HT1080 (cell line): ENCODE results near the gene FSIP1. TPM values are rescaled to one million over a fixed set of nuclear protein-coding genes. Genes with fewer than 3 reads are reported as not detected.

Experiments
- DNase-seq: peaks from one replicate; pipeline ENCODE4 v3.0.0-alpha.2; 2015; ENCODE audit warnings: low read depth
- total RNA-seq: library from RNA; depleted of rRNA; stranded (reverse); fragments of >200 nt; shearing (Covaris generic); gene quantifications from 2 replicates; pipeline ENCODE4 v1.2.3, GENCODE V29; 2014

The FSIP1 gene
- total RNA-seq, 1 experiment from 2014 or later = 0.93 TPM

DNA sequence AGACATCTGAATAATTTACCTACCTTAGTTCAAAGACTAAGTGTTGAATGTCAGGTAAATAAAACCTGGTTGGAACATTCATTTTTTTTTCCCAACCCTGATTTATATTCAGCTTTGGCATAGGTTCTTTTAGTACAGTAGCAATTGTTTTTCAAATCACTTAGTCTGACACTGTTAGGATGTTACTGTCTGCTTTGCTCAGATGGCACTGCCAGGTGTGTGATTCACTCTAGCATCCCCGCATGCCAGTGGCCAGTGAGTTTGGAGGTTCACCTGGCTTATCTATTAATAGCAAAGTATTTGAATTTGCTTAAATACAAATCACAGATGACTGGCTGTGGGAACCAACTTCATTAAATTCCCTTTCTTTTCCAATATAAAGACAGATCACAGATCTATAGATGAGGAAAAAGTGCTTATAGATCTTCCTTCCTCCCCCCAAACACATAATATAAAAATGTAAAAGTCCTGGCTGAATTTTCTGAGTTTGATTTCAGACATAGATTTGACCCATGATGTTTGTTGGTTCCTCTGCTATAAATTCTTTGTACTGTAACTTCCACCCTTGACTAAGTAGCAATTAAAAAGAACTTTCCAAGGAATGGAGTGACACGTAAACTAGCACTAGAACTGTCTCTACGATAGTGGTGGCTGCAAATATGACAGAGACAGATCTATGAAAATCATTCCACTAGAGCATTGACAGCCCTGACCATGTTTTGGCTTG lies 197.8 kb downstream of the FSIP1 start:
- DNase-seq = no peak

DNA sequence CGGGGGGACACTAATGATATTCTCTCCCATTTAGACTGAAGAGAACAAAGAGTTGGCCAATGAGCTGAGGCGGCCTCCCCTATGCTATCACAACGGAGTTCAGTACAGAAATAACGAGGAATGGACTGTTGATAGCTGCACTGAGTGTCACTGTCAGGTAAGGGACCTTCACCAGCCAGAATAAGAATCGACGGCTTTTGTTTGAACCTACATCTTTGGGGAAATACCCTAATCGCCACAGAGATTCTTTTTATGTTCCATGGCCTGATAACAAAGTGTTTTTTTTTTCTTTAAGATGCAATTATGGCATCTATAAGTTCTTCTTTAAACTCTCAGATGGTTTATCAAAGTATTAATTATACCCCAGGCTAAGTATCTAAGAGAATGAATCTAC lies 198.4 kb downstream of the FSIP1 start:
- DNase-seq = no peak

DNA sequence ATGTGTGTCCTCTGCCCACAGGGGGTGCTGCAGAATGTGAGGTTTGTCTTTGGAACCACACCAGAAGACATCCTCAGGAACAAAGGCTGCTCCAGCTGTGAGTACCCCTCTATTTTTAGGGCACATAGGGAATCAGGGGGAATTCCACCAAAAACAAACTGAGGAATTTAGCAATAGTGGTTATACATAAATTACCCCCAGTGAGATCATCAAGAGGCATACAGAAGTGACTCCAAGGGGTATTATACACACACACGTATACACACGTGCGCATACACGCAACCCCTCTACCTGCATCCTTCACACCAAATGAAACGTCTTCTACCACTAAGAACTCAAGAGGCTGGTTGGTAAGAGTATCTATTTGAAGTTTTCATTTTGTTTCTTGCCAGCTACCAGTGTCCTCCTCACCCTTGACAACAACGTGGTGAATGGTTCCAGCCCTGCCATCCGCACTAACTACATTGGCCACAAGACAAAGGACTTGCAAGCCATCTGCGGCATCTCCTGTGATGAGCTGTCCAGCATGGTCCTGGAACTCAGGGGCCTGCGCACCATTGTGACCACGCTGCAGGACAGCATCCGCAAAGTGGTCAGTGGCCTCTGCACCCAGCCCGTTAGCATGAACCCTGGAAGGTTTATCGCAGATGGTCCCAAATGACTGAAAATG lies 198.9 kb downstream of the FSIP1 start:
- DNase-seq = no peak

DNA sequence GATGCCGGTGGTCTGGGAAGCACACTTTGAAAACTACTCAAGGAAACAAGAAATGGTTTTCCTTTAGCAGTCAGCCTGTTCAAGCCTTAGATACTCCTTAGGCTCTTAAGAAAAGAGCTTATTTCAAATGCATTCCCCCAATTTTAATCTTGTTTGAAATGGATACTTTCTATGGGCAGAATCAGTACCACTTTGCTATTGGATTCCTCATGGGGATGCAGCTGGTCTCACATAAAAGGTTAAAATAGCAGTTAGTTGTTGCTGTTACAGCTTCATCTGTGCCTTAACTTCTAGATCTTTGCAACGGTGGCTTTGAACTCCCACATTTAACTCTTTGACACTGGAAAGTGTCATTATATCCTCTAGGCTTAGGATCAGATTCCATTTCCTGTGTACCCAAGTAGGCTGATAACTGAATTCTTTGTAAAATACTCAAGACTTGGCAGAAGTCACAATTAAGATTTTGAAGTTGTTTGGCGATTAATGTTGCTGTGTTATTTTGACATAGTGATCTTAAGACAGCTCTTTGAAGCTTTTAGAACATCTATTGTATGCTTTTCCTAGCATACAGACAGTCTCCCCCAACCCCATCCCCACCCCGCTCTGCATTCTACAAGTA lies 199.6 kb downstream of the FSIP1 start:
- DNase-seq = no peak

DNA sequence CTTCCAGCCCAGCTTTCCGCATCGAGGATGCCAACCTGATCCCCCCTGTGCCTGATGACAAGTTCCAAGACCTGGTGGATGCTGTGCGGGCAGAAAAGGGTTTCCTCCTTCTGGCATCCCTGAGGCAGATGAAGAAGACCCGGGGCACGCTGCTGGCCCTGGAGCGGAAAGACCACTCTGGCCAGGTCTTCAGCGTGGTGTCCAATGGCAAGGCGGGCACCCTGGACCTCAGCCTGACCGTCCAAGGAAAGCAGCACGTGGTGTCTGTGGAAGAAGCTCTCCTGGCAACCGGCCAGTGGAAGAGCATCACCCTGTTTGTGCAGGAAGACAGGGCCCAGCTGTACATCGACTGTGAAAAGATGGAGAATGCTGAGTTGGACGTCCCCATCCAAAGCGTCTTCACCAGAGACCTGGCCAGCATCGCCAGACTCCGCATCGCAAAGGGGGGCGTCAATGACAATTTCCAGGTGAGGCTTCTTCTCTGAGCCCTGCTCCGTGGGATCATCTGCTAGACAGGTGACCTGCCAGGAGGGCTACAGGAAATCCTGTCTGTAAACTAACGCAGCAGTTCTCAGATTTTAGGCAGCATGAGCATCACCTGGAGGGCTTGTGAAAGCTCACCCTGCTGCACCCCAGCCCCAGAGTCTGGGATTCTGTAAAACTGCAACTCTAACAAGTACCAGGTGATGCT lies 200.2 kb downstream of the FSIP1 start:
- DNase-seq = no peak

DNA sequence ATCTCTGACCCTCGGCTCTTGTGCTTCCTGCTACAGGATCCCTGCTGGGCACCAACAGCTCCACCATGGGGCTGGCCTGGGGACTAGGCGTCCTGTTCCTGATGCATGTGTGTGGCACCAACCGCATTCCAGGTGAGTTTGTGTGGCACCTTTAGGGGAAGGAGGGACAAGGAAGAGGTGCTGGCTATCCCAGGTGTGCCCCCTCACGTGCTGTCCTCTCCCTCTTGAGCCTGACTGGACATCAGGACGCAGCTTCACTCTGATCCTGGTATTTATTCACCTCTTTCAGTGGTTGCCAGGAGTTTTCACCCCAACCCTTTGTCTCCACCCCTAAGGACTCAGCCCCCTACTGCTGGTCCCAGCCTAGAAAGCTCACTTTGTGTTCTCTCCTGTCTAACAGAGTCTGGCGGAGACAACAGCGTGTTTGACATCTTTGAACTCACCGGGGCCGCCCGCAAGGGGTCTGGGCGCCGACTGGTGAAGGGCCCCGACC lies 200.8 kb downstream of the FSIP1 start:
- peak; percentile 52 for DNase-seq

DNA sequence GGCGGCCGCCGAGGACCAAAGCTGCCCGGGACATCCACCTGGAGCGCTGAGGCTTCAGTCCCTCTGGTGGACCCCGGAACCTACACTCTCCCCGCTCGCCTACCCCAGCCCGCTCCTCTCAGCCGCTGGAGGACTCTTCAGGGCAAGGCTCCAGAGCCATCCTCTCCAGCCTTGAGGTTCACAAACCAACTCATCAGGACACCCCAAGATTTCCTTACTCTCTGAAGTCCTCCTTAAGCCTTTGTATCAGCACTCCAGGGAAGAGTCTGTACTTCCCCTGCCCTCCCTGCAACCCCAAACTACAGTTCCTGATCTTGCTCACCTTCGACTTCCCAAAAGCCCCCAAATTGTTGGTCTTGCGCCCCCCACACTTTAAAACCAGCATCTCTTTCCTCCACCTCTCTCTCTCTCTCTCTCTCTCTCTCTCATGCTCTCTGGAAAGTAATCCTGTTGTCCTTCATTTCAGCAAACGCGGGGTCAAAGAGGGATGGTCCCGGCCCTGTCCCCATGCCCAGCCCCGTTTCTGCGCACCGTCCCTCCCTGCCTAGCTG lies 201.3 kb downstream of the FSIP1 start:
- no peak for DNase-seq

DNA sequence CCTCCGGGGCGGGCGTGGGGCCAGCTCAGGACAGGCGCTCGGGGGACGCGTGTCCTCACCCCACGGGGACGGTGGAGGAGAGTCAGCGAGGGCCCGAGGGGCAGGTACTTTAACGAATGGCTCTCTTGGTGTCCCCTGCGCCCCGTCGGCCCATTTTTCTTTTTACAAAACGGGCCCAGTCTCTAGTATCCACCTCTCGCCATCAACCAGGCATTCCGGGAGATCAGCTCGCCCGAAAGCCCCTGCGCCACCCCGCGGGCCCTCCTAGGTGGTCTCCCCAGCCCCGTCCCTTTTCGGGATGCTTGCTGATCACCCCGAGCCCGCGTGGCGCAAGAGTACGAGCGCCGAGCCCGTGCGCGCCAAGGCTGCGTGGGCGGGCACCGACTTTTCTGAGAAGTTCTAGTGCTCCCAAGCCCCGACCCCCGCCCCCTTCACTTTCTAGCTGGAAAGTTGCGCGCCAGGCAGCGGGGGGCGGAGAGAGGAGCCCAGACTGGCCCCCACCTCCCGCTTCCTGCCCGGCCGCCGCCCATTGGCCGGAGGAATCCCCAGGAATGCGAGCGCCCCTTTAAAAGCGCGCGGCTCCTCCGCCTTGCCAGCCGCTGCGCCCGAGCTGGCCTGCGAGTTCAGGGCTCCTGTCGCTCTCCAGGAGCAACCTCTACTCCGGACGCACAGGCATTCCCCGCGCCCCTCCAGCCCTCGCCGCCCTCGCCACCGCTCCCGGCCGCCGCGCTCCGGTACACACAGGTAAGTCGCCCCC lies 202.0 kb downstream of the FSIP1 start, which contains the start of gene THBS1:
Gene THBS1, plus strand, starts transcription at position 595 of the 757 bp plus-strand sequence. CDS start 779 bp downstream, outside the sequence.
- peak; percentile 91 for DNase-seq

DNA sequence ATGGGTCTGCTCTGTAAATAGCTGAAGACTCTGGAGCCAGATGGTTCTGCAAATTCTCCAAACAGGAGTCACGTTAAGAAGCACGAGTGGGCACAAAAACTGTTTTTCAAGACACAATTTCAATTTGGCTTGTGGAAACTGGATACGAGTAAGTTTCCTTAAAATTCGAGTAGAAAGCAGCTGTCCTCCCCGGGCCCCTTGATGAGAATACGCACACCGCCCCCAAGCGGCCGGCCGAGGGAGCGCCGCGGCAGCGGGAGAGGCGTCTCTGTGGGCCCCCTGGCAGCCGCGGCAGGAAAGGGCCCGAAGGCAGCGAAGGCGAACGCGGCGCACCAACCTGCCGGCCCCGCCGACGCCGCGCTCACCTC lies 202.5 kb downstream of the FSIP1 start:
- DNase-seq = peak; percentile 89

DNA sequence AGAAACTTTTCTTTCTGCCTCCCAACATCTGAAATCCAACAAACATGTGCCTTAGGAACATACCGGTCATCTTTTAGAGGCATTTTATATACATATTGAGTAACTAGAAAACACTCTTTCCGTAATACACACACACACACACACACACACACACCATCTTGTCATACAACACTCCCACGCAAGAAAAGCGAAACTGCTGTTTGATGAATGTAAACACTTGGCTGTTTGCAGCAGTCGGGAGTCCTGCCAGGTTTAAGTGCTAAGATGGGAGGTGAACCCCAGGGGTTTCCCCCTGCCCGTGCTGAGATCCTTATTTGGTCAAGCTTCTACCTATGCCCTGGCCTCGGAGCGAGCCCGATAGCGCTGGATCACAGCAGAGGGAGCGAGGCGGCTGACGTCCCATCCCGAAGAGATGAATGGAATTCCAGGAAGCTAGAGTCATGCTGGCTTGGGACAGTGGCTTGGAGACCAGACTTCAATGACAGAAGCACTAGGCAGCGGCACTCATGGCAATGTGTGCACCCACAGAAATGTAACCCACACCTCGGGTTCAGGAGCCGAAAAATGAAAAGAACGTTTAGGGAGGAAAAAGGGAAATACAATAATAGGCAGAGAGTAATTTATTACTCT lies 203.0 kb downstream of the FSIP1 start:
- peak; percentile 70 for DNase-seq

DNA sequence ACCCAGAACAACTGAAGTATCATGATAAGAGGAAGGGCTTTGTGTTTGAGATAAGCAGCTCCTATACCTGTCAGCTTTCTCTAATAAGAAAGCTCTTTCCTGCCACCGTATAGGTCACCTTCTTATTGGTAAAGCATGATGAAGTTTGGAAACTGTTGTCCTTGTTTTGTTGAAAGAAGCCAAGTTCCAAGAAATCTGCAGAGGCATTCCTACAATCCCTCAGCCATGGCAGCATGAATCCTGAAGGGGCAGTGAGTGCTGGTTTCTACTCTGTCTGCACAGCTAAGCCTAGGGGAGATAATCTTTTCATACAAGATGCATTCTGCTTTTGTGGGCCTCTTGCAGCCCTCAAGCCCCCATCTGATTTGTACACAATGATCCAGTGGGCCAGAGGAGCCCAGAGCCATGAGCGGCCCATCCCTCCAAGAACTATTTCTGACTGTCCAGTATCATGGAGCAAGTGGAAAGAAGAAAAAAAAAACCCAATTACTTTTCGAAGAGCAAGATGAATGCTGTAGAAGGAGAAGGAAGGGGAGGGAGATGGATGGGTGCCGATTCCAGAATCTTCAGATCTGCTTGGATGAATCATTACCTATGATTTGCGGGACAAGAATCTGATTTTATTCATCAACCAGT lies 203.7 kb downstream of the FSIP1 start:
- no peak for DNase-seq

DNA sequence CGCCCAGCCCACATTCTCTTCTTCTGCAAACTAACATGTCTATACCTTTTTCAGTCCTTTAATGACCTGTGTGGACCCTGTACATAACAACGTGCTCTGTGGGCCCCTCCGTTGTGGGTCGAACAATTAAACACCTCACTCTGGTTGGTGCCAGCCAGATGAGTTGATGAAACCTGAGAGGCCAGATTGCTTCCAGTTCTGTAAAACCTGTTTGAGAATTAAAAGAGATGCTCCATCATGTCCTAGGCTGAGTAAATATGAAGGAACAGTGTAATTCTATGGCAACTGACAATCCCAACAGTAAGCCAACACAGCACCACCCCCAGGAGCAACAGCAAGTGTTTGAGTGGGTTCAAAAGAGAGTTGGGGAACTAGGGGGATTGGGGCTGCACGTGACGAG lies 207.5 kb downstream of the FSIP1 start:
- no peak for DNase-seq

DNA sequence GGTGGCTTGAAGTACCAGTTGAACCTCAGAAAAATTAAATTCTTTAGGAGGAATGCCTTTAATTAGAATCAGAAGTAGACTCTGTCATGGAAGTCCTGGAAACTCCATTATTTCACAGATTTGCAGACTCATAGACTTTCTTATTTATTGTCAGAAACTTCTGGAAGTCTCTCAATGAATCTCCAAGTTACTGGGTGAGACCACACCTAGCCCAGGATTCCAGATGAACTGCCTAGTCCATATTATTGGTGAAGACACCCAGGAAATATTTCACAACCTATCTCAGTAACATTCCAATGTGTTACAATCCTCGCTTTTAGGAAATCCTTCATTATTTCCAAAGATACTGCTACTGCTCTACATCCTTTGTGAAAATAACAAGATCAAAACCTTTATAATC lies 208.2 kb downstream of the FSIP1 start:
- no peak for DNase-seq

DNA sequence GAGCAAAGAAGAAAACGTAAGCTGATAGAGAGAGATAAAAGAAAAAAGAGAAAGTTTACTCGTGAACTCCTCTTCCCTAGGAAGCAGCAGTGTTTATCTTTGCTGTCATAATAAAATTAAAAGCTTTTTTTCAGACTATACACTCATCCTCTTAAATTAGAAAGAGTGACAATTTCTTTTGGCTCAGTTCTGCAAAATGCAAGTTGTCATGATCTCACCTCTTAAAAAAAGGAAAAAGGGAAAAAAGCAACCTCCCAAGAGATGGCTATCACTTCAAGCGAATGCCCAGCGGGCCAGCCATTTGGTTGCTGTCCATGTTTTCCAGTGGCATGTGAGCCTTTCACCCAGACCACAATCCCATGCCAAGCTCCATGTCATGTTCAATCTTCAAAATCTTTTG lies 208.8 kb downstream of the FSIP1 start:
- DNase-seq = no peak

DNA sequence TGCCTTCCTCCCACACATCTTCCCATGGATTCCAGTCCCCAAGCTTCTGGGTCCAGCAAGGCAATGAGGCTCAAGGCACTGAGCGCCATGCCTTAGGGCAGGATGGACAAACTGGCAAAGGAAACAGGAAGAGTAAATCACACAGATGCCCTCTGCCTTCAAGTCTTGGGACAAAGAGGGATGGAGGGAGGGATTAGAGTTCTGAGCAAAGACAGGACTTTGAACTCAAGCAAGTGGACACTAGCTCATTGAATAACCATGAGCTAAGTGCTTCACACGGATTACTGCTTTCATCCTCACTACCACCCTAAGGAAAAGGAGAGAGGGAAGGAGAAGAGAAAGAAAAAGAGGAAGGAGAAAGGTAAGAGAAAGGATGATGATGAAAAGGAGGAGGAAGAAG lies 209.4 kb downstream of the FSIP1 start:
- DNase-seq = no peak

DNA sequence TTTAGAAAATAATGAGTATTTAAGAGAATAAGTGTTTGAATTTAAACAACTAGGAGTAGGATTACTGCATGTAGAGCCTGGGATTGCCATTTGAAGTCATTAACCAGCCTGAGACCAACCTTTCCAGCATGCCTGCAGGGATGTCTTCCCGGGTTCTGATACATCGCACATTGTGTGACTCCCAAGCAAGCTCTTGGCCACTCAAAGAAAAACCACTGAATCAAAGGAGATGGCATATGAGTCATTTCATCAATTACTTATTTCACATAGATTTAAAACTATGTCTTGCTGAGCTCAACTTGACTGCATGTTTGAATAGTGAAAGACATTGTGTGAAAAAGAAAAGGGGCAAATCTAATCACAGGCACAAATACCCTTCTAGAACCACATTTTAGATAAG lies 216.8 kb downstream of the FSIP1 start:
- DNase-seq = no peak

DNA sequence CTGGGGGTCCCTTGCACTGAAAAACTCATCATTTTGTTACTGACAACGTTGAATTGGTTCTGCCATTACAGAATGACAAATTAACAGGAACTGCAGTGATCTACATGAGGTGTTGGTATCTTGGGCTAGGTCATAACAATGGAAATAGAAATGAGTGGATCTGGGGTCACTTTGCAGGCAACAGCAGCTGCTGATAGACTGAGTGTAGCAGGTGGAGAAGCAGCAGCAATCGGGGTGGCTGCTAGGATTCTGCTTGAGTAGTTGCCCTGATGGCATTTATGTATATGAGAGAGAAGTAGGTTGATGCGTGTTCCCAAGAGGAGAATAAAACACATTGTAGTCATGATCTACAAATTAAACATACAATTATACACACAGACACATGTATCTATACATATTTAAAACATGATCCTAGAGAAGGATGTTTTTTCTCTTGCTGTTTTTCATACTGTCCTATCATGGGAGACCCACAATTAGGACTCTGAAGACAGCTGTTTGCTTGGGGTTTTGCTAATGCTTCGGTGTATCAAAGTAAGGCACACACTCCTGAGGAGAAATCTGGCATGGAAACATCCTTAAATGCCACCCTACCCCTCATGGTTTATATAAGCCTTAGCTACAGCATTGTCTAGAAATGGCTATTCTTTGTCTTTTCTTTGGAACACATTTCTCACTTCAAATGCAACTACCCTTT lies 217.5 kb downstream of the FSIP1 start:
- DNase-seq = no peak

DNA sequence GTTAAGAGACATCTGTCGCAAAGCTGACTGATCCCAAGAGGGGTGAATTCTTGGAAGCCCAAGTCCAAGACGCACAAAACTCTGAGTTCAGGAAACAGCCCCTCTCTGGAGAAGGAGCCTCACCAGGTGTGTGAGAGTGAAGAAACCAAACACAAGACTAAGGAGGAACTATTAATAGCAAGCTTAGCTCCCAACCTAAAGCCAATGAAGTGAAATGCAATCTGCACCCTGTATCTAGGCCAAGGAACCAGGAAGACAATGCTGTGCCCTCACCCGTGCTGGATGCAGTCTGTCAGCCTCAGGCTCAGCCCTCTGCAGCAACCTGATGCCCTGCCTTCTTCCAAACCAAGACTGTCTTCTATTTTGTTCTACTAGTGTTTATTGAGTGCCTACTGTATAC lies 224.2 kb downstream of the FSIP1 start:
- DNase-seq = no peak

DNA sequence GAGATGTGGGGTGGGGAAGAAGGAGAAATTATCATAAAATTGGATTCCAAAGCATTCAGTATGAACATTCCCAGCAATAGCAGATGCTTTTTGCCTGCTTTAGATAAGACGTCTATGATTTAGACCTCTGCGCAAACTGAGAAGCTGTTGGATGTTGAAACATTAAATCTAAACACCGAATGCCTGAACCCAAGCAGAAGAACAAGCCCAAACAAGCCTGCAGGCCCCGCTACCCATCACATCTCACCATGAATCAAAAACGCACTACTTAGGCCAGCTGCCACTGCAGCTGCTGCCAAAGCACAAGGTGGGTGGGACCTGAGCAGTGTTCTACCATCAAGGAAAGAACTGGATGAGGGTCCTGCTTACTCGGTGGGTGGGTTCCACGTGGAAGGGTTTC lies 226.2 kb downstream of the FSIP1 start:
- no peak for DNase-seq
